ENCODE data around the gene RABGGTA. TPM values are rescaled to one million over a fixed set of nuclear protein-coding genes. Genes with fewer than 3 reads are reported as not detected.

Gene RABGGTA
- total and polyA plus RNA-seq, 10 of the 15 experiments (the other 5 are each of a cell fraction or from before 2014, with no cell fraction given) = 19.1 to 75.6 (median 46.9) TPM

DNA sequence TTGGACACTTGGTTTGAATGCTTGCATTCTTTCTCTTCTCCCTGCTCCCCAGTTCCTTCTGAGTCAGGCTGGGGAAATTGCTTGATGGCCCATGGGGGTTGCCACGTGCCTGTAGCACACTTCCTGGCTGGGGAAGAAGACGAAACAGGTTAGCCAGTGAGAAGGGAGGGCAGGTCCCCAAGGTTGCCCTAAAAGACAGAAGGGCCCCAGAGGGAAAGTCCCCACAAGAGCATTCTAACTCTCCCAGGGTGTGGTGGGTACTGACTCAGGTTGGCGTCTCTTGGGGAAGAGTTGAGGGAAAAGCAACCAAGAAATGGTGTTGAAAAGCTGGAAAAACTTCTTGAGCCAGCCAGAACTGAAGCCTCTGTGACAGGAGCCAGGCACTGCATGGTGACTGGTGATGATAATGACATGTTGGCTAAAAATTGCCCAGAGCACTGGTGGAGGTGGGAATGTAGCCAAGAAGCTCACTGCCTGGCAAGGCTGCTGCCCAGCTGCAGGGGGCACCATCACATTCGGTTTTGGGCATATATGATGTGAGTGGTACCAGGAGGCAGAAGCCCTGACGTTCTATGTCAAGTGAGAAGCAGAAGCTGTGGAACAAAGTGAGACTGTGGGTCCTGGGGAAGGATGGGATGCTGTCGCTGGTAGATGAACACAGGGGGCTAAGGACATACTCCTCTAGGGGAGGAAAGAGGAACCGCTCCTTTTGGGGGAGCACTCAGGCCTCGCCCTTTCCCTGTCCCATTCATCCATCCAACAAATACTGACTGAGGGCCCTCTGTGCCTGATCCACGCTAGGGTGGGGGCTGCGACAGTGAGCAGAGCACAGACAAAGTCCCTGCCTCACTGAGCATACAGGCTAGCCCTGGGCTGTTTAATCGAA lies 8.1 kb upstream of the RABGGTA start (continued):
- TF ChIP-seq ZNF687 (IDR thresholded peaks at IDR 0.05) (peak; percentile 87), ZNF622 (IDR thresholded peaks at IDR 0.05) (no peak), PAX5 (IDR thresholded peaks at IDR 0.05; ENCODE audit: borderline replicate concordance, low read depth, low read length) (no peak), SUPT20H (IDR thresholded peaks at IDR 0.05; ENCODE audit: borderline replicate concordance, control insufficient read depth, low read depth, low read length) (no peak), RELA (IDR thresholded peaks at IDR 0.05; ENCODE audit: borderline replicate concordance, partially characterized antibody) (peak; percentile 14), NFYA (IDR thresholded peaks at IDR 0.05; ENCODE audit: borderline replicate concordance, low read depth, low read length) (no peak), CREM (IDR thresholded peaks at IDR 0.05; ENCODE audit: low read depth) (no peak), FOS (IDR thresholded peaks at IDR 0.05; ENCODE audit: borderline replicate concordance, extremely low read depth, insufficient read length) (no peak), POU2F2 (IDR thresholded peaks at IDR 0.05; ENCODE audit: borderline replicate concordance, low read depth, low read length) (no peak), CBX3 (IDR thresholded peaks at IDR 0.05; ENCODE audit: borderline replicate concordance, low read depth) (no peak), EED (IDR thresholded peaks at IDR 0.05; ENCODE audit: low read depth) (peak; percentile 51), NR2C1 (IDR thresholded peaks at IDR 0.05) (no peak), SMAD5 (IDR thresholded peaks at IDR 0.05; ENCODE audit: low read depth) (no peak), MYB (IDR thresholded peaks at IDR 0.05; ENCODE audit: borderline replicate concordance, low read depth, low read length) (no peak), POLR2AphosphoS5 (IDR thresholded peaks at IDR 0.05; ENCODE audit: low read length) (no peak), RFX5 (IDR thresholded peaks at IDR 0.05; ENCODE audit: low read depth, low read length) (0 out of 2 replicates have a peak, but pooled peaks have one; percentile 27)
- TF ChIP-seq, protein P1, sequence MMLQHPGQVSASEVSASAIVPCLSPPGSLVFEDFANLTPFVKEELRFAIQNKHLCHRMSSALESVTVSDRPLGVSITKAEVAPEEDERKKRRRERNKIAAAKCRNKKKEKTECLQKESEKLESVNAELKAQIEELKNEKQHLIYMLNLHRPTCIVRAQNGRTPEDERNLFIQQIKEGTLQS (IDR thresholded peaks at IDR 0.05; ENCODE audit: borderline replicate concordance, extremely low read depth, low read depth, low read length) = no peak

Measured in GM12878 (cell line).